Suprapubic skin (tissue), 4 donors: ENCODE data around the gene RPGRIP1. TPM values are rescaled to one million over a fixed set of nuclear protein-coding genes. Genes with fewer than 3 reads are reported as not detected.
A peak's percentile ranks its signal among the peaks of the same experiment; 100 is the strongest.

Experiments used
- DNase-seq, 2 donors: peaks; one replicate each; pipeline ENCODE4 v3.0.0-alpha.2; 2019; ENCODE audit warnings: low spot score in 2 of 2
- H3K27ac ChIP-seq: fragments of 200-600 bp; sonication (generic); one replicate; pipeline ENCODE4 v1.5.1; 2019
- H3K27me3 ChIP-seq: fragments of 200-600 bp; sonication (generic); one replicate; pipeline ENCODE4 v1.5.1; 2019
- H3K36me3 ChIP-seq: fragments of 200-600 bp; sonication (generic); one replicate; pipeline ENCODE4 v1.5.1; 2019
- H3K4me1 ChIP-seq: fragments of 200-600 bp; sonication (generic); one replicate; pipeline ENCODE4 v1.5.1; 2019
- H3K4me3 ChIP-seq: fragments of 200-600 bp; sonication (generic); one replicate; pipeline ENCODE4 v1.5.1; 2019; ENCODE audit warnings: mild to moderate bottlenecking
- H3K9me3 ChIP-seq: fragments of 200-600 bp; sonication (generic); one replicate; pipeline ENCODE4 v1.5.1; 2019
- EP300 ChIP-seq: sonication (generic); formaldehyde crosslinking; IDR thresholded peaks from one replicate; pipeline ENCODE4 v1.6.1; 2017; ENCODE audit warnings: antibody characterized with exemption
- POLR2A ChIP-seq, 2 donors: fragments of 450-650 bp; IDR thresholded peaks; one replicate each; pipeline ENCODE4 v1.6.1; 2017; ENCODE audit warnings: antibody characterized with exemption in 2 of 2, mild to moderate bottlenecking in 2 of 2, moderate library complexity in 2 of 2
- POLR2AphosphoS5 ChIP-seq, 3 donors: sonication (generic); formaldehyde crosslinking; IDR thresholded peaks; one replicate each; pipeline ENCODE4 v1.6.1; 2017; ENCODE audit warnings: antibody characterized with exemption in 3 of 3
- WGBS: methylation state at CpG from one replicate; pipeline ENCODE4 v1.1.5; 2018; 5-methylcytosine and 5-hydroxymethylcytosine counted together
- total RNA-seq, 4 donors: library from RNA; depleted of rRNA; stranded (reverse); fragments of >200 nt; gene quantifications; one replicate each; pipeline ENCODE4 v1.1.0, GENCODE V29; 2016
- TF ChIP-seq, protein P1 (sequence below), 2 donors: fragments of 200-600 bp in 1 of 2; fragments of 450-650 bp in 1 of 2; sonication (generic) in 1 of 2; IDR thresholded peaks; one replicate each; pipeline ENCODE4 v1.5.1; 2016 to 2019; ENCODE audit warnings: antibody characterized with exemption in 2 of 2, mild to moderate bottlenecking in 1 of 2, moderate library complexity in 1 of 2

RPGRIP1 gene
- not detected for total RNA-seq

DNA sequence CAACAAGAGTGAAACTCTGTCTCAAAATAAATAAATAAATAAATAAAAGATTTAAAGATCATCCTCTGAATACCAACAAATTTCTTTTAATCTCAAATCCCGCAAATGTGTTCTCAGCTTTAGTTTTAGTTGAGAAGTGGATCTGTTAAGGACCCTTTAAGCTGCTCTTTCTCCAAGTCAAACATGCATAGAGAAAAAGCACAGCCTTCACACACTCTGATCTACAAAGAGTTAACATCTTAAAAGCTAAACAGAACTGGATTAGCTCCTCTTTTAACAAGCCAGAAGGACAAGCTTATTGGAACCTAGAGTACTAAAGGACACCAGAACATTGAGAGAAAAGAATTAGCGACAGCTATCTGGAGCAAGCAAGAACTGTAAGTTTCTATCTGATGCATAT, at the start of gene RPGRIP1:
Gene RPGRIP1, plus strand, starts transcription at position 301 of the 400 bp plus-strand sequence. CDS start 7,894 bp downstream, outside the sequence.
- 83% methylated on average over 2 of the region's 2 CpGs for WGBS
- TF ChIP-seq, protein P1, sequence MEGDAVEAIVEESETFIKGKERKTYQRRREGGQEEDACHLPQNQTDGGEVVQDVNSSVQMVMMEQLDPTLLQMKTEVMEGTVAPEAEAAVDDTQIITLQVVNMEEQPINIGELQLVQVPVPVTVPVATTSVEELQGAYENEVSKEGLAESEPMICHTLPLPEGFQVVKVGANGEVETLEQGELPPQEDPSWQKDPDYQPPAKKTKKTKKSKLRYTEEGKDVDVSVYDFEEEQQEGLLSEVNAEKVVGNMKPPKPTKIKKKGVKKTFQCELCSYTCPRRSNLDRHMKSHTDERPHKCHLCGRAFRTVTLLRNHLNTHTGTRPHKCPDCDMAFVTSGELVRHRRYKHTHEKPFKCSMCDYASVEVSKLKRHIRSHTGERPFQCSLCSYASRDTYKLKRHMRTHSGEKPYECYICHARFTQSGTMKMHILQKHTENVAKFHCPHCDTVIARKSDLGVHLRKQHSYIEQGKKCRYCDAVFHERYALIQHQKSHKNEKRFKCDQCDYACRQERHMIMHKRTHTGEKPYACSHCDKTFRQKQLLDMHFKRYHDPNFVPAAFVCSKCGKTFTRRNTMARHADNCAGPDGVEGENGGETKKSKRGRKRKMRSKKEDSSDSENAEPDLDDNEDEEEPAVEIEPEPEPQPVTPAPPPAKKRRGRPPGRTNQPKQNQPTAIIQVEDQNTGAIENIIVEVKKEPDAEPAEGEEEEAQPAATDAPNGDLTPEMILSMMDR (IDR thresholded peaks at IDR 0.05) = no peak
- TF ChIP-seq POLR2A (IDR thresholded peaks at IDR 0.05) (no peak), EP300 (no peak), POLR2AphosphoS5 (IDR thresholded peaks at IDR 0.05) (no peak)
- Histone ChIP-seq H3K36me3 (no peaks in the 10 kb centered on the region), H3K27me3 (no peaks in the 10 kb centered on the region), H3K27ac (no peak within 1 kb of the TSS), H3K9me3 (no peaks in the 10 kb centered on the region), H3K4me1 (no peaks in the 10 kb centered on the region), H3K4me3 (no peak within 1 kb of the TSS)
- DNase-seq = no peak

DNA sequence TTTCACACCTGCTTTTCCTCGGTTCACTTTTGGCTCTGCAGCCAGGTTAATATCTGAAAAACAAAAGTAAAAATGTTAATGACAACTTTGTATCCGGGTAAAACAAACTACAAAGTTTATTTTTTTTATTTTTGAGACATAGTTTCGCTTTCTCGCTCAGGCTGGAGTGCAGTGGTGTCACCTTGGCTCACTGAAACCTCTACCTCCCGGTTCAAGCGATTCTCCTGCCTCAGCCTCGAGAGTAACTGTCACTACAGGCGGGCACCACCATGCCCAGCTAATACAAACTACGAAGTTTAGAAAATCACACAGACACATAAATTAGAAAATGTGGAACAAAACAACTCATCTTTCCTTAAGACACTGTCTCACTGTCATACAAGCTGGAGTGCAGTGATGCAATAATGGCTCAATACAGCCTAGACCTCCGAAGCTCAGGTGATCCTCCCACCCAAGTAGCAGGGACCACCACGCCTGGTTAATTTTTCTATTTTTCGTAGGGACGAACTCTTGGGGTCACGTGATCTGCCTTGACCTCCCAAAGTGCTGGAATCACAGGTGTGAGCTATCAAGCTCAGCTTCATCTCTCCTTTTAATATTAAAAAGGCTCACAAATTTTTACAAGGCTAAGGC, 48.7 kb upstream of the RPGRIP1 start:
- peaks cover 10% of the 10 kb centered on the region for H3K4me1 ChIP-seq
- no peaks in the 10 kb centered on the region for H3K9me3 ChIP-seq
- no peak overlapping the region for H3K4me3 ChIP-seq
- H3K36me3 ChIP-seq = peaks cover 76% of the 10 kb centered on the region
- WGBS = 84% methylated on average over 14 of the region's 14 CpGs
- H3K27ac ChIP-seq = no peak overlapping the region
- no peak for DNase-seq
- H3K27me3 ChIP-seq = no peaks in the 10 kb centered on the region
- no peak for TF ChIP-seq EP300
- TF ChIP-seq, protein P1 (IDR thresholded peaks at IDR 0.05) = no peak
- TF ChIP-seq POLR2A (IDR thresholded peaks at IDR 0.05) = no peak
- TF ChIP-seq POLR2AphosphoS5 (IDR thresholded peaks at IDR 0.05) = no peak

DNA sequence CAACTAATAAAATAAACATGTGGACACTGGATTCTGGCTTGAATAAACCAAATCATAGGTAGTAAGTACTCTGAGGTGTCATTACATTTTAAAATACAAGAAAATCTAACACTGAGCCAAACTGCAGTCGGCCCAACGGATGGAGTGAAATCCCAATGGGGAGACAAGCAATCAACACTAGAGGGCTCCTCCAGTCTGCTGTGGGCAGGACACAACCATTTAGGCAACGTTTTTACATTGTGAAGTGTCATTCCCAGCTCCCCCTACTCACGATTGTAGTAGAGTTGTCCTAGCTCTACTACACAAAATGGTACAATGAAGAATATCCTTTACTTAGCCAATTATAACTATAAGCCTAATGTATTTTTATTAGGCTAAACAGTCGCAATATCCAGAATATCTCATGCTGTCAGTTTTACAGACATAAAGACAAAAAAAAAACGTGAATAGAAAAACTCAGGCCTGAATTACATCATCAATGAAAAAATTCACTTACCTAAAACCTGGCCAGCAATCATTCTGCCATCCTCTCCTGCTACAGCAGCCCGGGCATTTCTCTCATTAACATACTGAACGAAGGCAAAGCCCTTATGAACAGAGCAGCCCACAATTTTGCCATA, 46.3 kb upstream of the RPGRIP1 start:
- Histone ChIP-seq H3K4me1 (peaks cover 13% of the 10 kb centered on the region), H3K36me3 (peaks cover 53% of the 10 kb centered on the region), H3K27ac (no peak overlapping the region), H3K4me3 (no peak overlapping the region), H3K27me3 (no peaks in the 10 kb centered on the region), H3K9me3 (no peaks in the 10 kb centered on the region)
- no peak for DNase-seq
- TF ChIP-seq, protein P1 (IDR thresholded peaks at IDR 0.05) = peak in 1 of 2 donors; percentile 10
- TF ChIP-seq EP300 = no peak
- 49% methylated on average over 8 of the region's 8 CpGs for WGBS

DNA sequence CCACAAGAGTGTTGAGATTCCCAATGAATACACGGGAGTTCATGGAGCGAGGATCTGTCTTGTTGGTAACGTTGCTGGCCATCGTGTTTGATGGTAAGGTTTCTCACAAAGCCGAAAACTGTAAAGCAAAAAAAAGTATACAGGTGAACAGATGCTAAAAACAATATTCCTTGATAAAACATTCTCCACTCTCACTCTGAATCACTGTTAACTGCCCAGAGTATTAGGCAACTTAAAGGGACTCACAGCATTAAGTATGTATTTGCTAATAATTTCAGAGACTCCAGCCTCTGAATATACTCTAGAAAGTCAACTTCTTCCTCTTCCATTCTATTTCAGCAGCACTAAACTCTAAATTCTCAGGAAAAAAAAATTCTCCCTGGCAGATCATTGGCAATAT, 45.8 kb upstream of the RPGRIP1 start:
- peaks cover 52% of the 10 kb centered on the region for H3K36me3 ChIP-seq
- WGBS = 89% methylated on average over 5 of the region's 5 CpGs
- H3K4me1 ChIP-seq = peaks cover 13% of the 10 kb centered on the region
- TF ChIP-seq POLR2AphosphoS5 (IDR thresholded peaks at IDR 0.05) (no peak), POLR2A (IDR thresholded peaks at IDR 0.05) (no peak), EP300 (no peak)
- TF ChIP-seq, protein P1 (IDR thresholded peaks at IDR 0.05) = no peak
- DNase-seq = no peak
- no peaks in the 10 kb centered on the region for H3K27me3 ChIP-seq
- H3K27ac ChIP-seq = no peak overlapping the region
- no peaks in the 10 kb centered on the region for H3K9me3 ChIP-seq
- H3K4me3 ChIP-seq = no peak overlapping the region

DNA sequence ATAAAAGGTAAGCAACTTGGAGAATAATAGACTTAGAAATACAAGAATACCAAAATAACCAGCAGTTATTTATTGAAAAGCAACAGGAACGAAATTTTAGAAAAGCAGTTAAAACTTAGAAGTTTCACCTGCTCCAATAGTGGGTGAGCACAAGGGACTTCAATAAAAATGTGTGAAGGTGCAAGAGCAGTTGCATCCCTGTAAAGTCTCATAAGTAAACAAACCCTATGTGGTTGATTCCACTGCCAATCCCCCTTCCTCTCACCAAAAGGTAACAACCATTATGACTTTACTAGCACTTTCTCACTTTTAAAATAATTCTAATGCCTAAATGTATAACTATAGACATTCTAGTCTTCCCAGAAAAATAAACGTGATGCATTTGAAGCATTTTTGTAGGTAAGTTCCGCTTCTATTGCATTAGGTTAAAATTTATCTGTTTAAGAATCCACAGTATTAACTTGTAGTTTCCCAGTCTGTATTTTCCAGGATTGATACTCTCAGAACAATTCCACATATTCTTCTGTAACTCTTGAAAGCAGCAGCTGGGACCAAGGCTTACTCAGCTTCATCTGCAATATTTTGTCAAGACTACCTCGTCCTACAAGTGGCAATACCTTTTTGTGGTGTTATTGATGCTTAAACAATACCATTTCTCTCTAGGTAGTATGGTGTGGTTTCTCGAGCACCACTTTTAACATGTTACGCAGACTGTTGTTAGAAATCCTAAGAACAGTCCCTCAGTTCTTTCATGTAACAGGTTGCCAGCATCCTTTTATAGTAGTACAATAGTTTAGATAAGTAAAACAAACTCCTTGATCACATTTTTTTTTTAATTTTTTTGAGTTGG, 42.7 kb upstream of the RPGRIP1 start:
- DNase-seq = no peak
- Histone ChIP-seq H3K9me3 (no peaks in the 10 kb centered on the region), H3K4me3 (no peak overlapping the region), H3K27ac (no peak overlapping the region), H3K27me3 (no peaks in the 10 kb centered on the region), H3K4me1 (peaks cover 14% of the 10 kb centered on the region), H3K36me3 (peaks cover 30% of the 10 kb centered on the region)
- 73% methylated on average over 6 of the region's 6 CpGs for WGBS
- TF ChIP-seq POLR2AphosphoS5 (IDR thresholded peaks at IDR 0.05) (no peak), EP300 (no peak), POLR2A (IDR thresholded peaks at IDR 0.05) (no peak)
- TF ChIP-seq, protein P1 (IDR thresholded peaks at IDR 0.05) = no peak
